ENCODE results near the gene ADAMTSL2.

ADAMTSL2 gene

GRCh38 chr9:133587466-133587865 lies 53.0 kb downstream of the ADAMTSL2 start:
- Histone ChIP-seq H3K9ac (ENCODE audit: low read length) (no peak overlapping the region), H3K36me3 (ENCODE audit: control insufficient read depth, insufficient read depth, low read length) (no peaks in the 10 kb centered on the region), H3K27ac (ENCODE audit: low read depth, low read length) (no peak overlapping the region), H3K4me3 (ENCODE audit: low read length) (no peak overlapping the region), H3K27me3 (ENCODE audit: control insufficient read depth, insufficient read depth, low read length) (no peaks in the 10 kb centered on the region), H3K4me1 (ENCODE audit: control insufficient read depth, insufficient read depth, low read length) (peaks cover 5% of the 10 kb centered on the region)

DNA sequence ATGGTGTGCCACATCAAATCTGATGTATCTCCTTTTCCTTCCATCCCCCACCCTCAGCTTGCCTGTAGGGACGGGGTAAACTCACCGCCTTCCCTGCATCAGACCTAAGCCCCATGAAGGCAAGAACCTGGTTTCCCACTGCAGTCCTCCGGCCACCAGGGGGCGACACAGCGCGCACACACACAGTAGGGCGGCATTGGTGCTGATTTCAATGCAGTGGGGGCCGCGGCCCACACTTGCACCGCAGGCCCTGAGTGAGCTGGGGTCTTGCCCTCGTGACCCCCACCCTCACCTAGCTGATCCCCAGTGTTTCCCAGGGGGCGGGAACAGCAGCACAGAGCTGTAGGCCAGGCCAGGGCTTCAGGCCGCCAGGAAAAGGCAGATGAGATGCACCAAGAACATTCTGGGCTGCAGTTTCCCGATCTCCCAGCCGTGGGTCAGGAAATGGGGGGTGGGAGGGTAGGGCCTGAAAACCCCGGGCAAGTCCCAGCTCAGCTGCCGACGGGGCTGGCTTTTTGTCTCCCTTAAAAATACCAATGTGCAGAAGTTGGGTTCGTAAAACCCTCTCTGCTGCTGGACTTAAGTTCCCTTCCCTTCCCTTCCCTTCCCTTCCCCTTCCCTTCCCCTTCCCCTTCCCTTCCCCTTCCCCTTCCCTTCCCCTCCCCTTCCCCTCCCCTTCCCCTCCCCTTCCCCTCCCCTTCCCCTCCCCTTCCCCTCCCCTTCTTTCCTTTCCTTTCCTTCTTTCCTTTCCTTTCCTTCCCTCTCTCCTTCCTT lies 55.1 kb downstream of the ADAMTSL2 start:
- no peak overlapping the region for H3K4me3 ChIP-seq (ENCODE audit: low read length)
- H3K36me3 ChIP-seq (ENCODE audit: control insufficient read depth, insufficient read depth, low read length): no peaks in the 10 kb centered on the region
- H3K9ac ChIP-seq (ENCODE audit: low read length): no peak overlapping the region
- H3K4me1 ChIP-seq (ENCODE audit: control insufficient read depth, insufficient read depth, low read length): peaks cover 1% of the 10 kb centered on the region
- no peaks in the 10 kb centered on the region for H3K27me3 ChIP-seq (ENCODE audit: control insufficient read depth, insufficient read depth, low read length)
- H3K27ac ChIP-seq (ENCODE audit: low read depth, low read length): no peak overlapping the region

DNA sequence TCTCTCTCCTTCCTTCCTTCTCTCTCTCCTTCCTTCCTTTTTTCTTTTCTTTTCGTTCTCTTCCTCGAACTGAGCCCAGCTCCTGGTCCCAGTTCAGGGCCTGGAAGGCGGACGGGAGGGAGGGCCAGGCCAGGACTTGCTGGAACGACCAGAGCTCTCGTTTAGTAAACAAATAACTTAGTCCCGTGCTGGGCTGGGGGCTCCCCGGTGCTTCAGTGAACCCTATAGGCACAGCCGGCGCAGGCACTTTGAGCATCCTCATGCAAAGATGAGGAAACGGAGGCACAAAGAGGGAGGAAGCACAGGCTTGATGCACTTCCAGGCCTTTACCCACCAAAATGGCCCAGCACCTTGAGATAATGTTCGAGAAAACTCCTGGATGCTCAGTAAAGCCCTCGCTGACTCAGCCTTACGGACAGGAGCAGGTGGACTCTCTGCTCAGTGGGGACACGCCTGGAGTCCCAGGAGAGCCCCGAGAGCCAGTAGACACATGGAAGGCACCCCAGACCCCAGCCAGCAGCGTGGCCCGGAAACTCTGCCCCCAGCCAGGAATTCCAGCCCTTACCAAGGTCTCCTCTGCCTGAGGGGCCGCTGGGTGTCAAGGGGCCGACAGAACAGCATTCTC lies 55.8 kb downstream of the ADAMTSL2 start:
- no peaks in the 10 kb centered on the region for H3K27me3 ChIP-seq (ENCODE audit: control insufficient read depth, insufficient read depth, low read length)

GRCh38 chr9:133591116-133591910 lies 56.8 kb downstream of the ADAMTSL2 start:
- no peaks in the 10 kb centered on the region for H3K4me1 ChIP-seq (ENCODE audit: control insufficient read depth, insufficient read depth, low read length)
- H3K9ac ChIP-seq (ENCODE audit: low read length): no peak overlapping the region
- H3K36me3 ChIP-seq (ENCODE audit: control insufficient read depth, insufficient read depth, low read length): no peaks in the 10 kb centered on the region
- H3K27ac ChIP-seq (ENCODE audit: low read depth, low read length): no peak overlapping the region
- H3K27me3 ChIP-seq (ENCODE audit: control insufficient read depth, insufficient read depth, low read length): no peaks in the 10 kb centered on the region
- H3K4me3 ChIP-seq (ENCODE audit: low read length): no peak overlapping the region

More for the DNA sequence above, 55.8 kb downstream of the ADAMTSL2 start:
- no peak overlapping the region for H3K27ac ChIP-seq (ENCODE audit: low read depth, low read length)
- no peak overlapping the region for H3K9ac ChIP-seq (ENCODE audit: low read length)
- H3K4me3 ChIP-seq (ENCODE audit: low read length): no peak overlapping the region
- no peaks in the 10 kb centered on the region for H3K36me3 ChIP-seq (ENCODE audit: control insufficient read depth, insufficient read depth, low read length)
- no peaks in the 10 kb centered on the region for H3K4me1 ChIP-seq (ENCODE audit: control insufficient read depth, insufficient read depth, low read length)

DNA sequence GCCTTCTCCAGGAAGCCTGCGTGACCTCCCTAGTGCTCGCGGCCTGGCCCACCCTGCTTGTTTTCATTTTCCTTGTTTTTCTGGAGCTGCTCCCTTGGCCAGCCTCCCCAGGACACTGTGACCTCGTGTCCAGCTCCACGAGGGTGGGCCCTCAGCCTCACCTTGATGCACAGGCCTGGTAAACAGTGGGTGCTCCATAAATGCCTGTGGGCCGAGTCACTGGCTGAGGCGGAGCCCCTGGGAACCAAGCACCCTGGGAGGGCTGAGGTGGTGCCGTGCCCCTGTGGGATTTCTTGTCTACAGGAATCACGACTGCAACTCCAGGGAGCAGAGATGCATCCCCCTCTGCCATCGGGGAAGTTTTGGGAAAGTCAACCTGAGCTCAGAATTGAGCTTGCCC lies 57.5 kb downstream of the ADAMTSL2 start:
- H3K4me3 ChIP-seq (ENCODE audit: low read length): no peak overlapping the region
- no peaks in the 10 kb centered on the region for H3K4me1 ChIP-seq (ENCODE audit: control insufficient read depth, insufficient read depth, low read length)
- no peak overlapping the region for H3K9ac ChIP-seq (ENCODE audit: low read length)
- H3K27ac ChIP-seq (ENCODE audit: low read depth, low read length): no peak overlapping the region
- H3K27me3 ChIP-seq (ENCODE audit: control insufficient read depth, insufficient read depth, low read length): no peaks in the 10 kb centered on the region
- H3K36me3 ChIP-seq (ENCODE audit: control insufficient read depth, insufficient read depth, low read length): no peaks in the 10 kb centered on the region

- H3K27ac ChIP-seq (ENCODE audit: low read depth, low read length): no peak overlapping the region
- no peak overlapping the region for H3K4me3 ChIP-seq (ENCODE audit: low read length)
- no peaks in the 10 kb centered on the region for H3K4me1 ChIP-seq (ENCODE audit: control insufficient read depth, insufficient read depth, low read length)
- no peaks in the 10 kb centered on the region for H3K27me3 ChIP-seq (ENCODE audit: control insufficient read depth, insufficient read depth, low read length)
- H3K36me3 ChIP-seq (ENCODE audit: control insufficient read depth, insufficient read depth, low read length): no peaks in the 10 kb centered on the region
- H3K9ac ChIP-seq (ENCODE audit: low read length): no peak overlapping the region
Measured at GRCh38 chr9:133592731-133593409, 58.4 kb downstream of the ADAMTSL2 start.

DNA sequence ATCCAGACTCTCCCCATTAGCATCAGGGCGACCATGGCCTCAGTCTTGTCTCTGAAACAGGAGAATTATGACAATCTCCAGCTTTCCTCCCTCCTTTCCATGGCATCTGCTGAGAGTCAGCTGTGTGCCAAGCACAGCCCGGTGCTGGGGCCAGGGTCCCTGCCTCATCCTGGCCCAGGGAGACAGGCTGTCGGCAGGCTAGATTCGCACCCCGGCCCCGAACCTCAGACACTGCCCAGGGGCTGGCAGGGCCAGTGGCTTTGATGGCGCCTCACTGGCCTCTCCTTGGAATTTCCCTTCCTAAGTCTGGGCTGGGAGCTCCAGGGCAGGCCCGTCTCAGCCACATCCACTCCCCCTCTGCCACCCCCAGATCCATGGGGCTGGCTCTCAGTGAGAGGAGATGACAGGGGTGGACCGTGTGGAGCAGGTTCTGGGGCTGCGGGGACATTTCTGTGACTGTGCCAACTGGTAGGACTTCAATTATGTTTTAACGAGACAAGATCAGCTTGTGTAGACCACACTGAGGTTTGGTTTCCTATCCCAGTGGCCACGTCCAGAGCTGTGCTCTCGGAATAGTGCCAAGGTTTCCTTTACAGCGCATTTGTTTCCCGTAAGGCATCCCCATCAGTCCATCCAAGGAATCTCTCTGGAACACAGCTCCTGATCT lies 59.2 kb downstream of the ADAMTSL2 start:
- Histone ChIP-seq H3K27me3 (ENCODE audit: control insufficient read depth, insufficient read depth, low read length) (no peaks in the 10 kb centered on the region), H3K36me3 (ENCODE audit: control insufficient read depth, insufficient read depth, low read length) (no peaks in the 10 kb centered on the region)

GRCh38 chr9:133594310-133594709 lies 59.8 kb downstream of the ADAMTSL2 start:
- H3K4me1 ChIP-seq (ENCODE audit: control insufficient read depth, insufficient read depth, low read length): no peaks in the 10 kb centered on the region
- H3K27me3 ChIP-seq (ENCODE audit: control insufficient read depth, insufficient read depth, low read length): no peaks in the 10 kb centered on the region
- H3K4me3 ChIP-seq (ENCODE audit: low read length): no peak overlapping the region
- no peak overlapping the region for H3K27ac ChIP-seq (ENCODE audit: low read depth, low read length)
- no peak overlapping the region for H3K9ac ChIP-seq (ENCODE audit: low read length)
- no peaks in the 10 kb centered on the region for H3K36me3 ChIP-seq (ENCODE audit: control insufficient read depth, insufficient read depth, low read length)

More for the DNA sequence above, 59.2 kb downstream of the ADAMTSL2 start:
- H3K4me1 ChIP-seq (ENCODE audit: control insufficient read depth, insufficient read depth, low read length): no peaks in the 10 kb centered on the region
- no peak overlapping the region for H3K27ac ChIP-seq (ENCODE audit: low read depth, low read length)
- H3K9ac ChIP-seq (ENCODE audit: low read length): no peak overlapping the region
- no peak overlapping the region for H3K4me3 ChIP-seq (ENCODE audit: low read length)

GRCh38 chr9:133595910-133596309 lies 61.4 kb downstream of the ADAMTSL2 start:
- H3K27ac ChIP-seq (ENCODE audit: low read depth, low read length): no peak overlapping the region
- no peaks in the 10 kb centered on the region for H3K36me3 ChIP-seq (ENCODE audit: control insufficient read depth, insufficient read depth, low read length)
- H3K4me1 ChIP-seq (ENCODE audit: control insufficient read depth, insufficient read depth, low read length): no peaks in the 10 kb centered on the region
- no peak overlapping the region for H3K4me3 ChIP-seq (ENCODE audit: low read length)
- H3K9ac ChIP-seq (ENCODE audit: low read length): no peak overlapping the region
- no peaks in the 10 kb centered on the region for H3K27me3 ChIP-seq (ENCODE audit: control insufficient read depth, insufficient read depth, low read length)

DNA sequence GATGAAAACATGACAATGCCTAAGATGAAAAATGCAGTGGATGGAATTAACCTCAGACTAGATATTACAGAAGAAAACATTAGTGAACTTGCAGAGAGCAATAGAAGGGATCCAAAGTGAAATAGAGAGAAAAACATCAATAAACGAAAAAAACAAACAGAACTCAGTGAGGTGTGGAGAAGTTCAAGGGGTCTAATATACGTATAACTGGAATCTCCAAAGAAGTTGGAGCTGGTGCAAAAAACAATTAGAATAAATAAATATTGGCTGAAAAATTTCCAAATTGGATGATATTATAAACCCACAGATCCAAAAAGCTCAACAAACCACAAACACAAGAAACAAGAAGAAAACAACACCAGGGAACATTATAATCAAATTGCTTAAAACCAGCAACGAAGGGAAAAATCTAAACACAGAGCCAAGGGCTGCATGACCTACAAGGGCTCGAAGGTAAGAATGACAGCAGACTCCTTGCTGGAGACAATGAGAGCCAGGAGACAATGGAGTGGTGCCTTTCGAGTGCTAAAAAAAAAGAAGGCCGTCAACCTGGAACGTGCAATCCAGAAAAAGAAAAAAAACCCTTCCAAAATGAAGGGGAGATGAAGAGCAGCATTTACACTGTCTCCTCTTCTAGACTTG lies 62.9 kb downstream of the ADAMTSL2 start:
- Histone ChIP-seq H3K4me3 (ENCODE audit: low read length) (no peak overlapping the region), H3K4me1 (ENCODE audit: control insufficient read depth, insufficient read depth, low read length) (no peaks in the 10 kb centered on the region), H3K27ac (ENCODE audit: low read depth, low read length) (no peak overlapping the region), H3K27me3 (ENCODE audit: control insufficient read depth, insufficient read depth, low read length) (no peaks in the 10 kb centered on the region), H3K9ac (ENCODE audit: low read length) (no peak overlapping the region), H3K36me3 (ENCODE audit: control insufficient read depth, insufficient read depth, low read length) (no peaks in the 10 kb centered on the region)

DNA sequence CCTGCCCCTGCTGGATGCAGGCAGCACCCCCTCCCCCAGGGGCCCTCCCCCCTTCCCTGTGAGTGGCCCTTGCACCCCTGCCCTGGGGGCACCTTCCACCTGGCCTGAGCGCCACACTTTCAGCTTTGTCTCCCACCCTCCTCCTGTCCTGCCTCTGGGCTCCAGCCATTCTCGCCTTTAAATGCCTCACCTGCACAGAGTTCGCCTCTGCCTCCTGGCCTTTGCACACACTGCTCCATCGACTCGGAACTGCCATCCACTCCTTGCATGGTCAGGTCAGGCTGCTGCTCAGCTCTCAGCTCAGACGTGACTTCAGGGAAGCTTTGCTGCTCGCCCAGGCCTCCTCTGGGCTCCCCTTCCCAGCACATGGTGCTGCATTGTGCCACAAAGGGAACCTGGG lies 64.5 kb downstream of the ADAMTSL2 start:
- Histone ChIP-seq H3K36me3 (ENCODE audit: control insufficient read depth, insufficient read depth, low read length) (no peaks in the 10 kb centered on the region), H3K27ac (ENCODE audit: low read depth, low read length) (no peak overlapping the region), H3K27me3 (ENCODE audit: control insufficient read depth, insufficient read depth, low read length) (no peaks in the 10 kb centered on the region), H3K4me1 (ENCODE audit: control insufficient read depth, insufficient read depth, low read length) (no peaks in the 10 kb centered on the region), H3K9ac (ENCODE audit: low read length) (no peak overlapping the region), H3K4me3 (ENCODE audit: low read length) (no peak overlapping the region)
